Measurements from ENCODE around the gene PEMT.

Gene PEMT

DNA sequence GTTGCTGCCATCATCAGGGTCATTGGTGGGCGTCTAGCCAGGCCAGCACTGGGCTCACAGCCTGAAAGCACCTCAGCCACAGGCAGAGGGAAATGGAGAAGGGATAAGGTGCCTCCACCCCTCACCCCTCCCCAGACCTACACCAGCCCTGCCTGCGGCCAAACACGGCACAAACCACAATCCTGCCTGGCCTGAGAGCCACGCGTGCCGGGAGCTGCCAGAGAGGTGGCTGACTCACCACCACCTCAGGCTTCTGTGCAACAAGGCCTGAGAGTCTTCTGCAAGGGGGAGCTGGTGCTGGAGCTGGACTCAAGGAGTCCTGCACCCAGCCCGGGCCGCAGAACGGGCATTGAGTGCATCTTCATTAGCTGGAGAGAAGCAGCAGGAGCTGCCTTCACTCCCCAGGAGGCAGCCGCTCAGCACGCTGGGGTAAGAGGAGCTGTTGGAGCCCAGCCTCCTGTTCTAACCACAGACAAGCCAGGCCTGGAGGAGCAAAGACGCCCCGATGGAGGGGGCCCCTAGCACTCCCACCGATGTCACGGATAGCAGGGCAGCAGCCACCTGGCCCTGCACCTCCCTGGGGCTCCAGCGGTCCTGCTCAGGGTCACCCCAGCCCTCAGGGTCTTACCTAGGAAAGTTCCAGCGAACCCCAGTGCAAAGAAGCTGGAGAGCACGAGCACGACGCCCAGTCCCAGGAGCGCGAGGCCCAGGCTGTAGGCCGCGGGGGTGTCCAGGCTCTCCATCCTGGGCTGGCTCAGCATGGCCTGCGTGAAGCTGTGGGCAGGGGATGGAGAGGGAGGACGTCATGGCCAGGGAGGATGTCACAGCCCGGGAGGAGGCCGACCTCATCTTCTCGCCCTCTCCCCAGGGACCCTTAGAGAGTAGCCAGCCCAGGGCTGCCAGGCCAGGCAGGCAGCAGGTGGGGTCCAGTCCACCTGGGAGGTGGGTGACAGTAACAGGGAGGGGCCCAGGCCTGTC, 79.3 kb downstream of the PEMT start:
- no peak for DNase-seq

DNA sequence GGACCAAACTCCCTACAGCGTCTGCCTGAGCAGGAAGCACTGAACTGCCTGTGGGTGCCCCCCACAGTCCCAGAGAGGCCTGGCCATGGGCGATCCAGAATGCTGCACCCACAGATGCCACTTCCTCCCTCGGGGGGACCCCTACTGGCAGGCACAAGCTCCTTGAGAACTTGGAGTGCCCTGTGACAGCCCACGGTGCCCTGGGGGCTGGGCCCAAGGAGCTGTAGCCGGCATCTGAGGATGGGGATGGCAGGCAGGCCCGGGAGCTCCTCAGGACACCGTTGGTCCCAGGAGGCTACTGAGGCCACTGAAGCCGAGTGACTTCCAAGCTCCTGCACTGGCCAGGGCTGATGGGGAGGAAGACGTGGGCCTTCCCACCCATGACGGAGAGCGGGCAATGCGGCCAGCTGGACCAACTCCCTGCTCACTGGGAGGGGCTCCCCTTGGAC, 80.2 kb downstream of the PEMT start:
- DNase-seq: no peak

DNA sequence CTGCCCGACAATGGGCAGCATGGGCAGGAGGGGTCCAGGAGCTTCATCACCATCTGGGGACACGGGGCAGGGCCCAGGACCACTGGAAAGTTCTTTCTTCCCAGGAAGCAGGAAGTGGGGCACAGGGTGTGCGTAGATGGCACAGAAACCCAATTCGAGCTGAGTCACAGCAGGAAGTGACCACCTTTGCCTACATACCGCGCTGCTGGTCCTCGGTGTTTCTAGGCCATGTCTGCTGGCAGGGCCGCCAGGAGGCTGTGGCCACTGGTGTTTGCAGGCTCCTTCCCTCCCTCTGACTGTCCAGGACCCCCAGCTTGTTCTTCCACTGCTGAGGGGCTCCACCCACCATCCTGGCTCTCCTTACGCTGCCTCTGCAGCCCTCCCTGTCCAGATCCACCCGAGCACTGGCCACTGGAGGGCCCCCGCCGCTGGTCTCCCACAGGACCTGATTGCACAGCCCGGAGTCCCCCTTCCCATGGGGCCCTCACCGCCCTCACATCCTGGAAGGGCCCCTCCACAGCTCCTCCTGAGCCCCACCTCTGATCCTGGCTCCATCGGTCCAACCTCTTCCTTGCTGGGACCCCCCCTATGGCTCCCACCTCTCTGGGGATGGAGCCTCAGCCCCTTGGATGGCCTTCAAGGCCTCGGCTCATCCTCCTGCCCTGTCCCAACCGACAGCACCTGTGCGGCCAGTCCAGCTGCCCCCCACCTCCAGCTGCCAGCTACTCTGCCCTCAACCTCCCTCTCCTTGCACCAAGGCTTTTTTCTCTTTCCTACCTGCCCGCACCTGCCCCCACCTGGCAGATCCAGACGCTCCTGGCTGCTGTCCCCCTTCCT, 80.8 kb downstream of the PEMT start:
- DNase-seq: no peak

DNA sequence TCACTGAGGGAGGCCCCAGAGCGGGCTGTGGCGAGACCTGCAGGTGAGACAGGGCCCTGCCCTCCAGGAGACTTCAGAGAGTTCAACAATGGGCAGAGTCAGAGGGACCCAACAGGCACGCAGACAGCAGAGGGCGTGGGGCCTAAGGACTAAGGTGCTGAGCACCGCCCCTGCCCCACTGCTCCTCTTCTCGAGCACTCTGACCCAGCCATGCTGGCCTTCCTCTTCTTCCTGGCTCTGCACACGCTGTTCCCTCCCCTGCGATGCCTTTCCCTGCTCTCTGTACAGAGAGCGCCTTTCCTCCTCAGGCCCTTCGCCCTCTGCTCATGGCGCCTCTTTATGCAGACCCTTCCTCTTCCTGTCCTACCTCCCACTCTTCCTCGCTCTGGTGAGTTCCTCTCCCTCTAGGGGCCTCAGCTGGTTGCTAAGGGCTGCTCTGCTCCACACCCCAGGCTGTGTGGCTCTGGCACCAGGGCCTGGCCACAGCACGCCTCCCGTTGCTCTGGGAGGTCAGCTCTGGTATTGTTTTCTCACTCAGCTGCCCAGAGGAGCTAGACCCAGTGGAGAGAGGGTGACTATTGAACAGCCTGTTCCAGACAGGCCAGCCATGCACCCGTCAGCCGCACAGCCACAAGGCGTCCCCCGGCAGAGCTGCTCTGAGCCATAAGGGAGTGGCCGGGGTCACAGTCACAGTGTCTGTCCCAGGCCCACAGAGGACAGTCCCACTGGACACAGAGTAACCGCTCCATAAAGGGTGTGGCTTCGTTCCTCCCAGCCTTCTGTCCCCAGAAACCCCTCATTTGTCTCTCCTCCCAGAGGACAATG, 81.7 kb downstream of the PEMT start:
- no peak for DNase-seq

DNA sequence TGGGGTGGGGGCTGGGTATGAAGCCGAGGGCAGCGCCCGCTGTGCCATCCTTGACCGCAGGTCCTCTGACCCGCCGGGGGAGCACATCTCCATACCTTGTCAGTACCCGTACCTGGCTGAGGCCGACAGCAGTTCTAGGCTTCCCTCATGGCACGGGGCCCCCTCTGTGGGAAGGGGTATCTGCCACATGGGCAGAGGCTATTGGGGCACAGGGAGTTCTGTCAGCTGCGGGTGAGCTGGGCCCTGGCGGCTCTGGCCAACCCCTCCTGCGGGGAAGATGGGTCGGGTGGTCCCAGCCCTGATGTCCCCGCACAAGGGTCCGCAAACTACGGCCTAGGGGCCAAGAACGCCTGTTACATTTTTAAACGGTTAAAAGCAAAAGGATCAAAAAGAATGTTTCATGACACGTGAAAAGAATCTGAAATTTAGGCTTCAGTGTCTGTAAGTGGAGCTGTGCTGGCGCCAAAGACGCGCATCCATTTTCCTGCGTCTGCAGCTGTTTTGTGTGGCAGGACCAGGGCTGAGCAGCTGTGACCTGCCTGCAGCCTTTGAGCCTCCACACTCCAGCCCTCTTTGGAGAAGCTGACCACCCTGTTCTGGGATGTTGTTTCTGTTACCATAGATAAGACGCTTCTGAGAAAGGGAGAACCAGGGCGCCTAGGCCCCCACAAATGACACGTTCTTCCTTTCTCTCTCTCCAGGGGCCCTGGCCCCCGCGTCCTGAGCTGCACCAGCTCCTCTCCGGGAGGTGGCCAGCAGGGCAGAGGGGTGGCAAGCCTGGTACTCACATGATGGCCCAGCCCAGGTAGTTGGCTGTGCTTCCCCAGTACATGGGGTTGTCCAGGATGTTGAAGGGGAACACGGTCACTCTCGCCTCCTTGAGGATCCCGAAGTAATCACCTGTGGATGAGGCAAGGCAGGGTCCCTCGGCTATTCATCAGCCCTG, 82.6 kb downstream of the PEMT start:
- DNase-seq: no peak

DNA sequence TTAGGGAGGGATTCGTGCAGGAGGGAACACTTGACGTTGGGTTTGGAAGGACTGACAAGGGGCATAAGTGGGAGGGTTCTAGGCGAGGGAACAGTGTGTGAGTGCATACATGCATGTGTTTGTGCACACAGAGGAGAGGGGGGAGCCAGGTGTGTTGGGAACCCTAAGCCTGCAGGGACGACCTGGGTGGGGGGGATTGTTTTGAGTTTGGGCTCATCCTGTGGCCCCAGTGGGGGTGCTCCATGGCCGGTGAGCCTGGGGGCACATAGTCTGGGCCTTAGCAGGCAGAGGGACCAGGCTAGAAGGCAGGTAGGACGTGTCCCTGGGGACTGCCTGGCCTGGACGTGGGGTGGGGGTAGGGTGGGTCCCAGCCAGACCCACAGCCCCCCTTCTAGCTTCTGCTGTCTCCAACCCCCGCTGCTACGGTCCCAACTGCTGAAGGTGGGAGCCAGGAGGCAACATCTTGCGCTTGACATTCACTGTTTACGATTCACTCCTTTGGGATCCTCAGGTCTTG, 83.4 kb downstream of the PEMT start:
- DNase-seq: no peak

DNA sequence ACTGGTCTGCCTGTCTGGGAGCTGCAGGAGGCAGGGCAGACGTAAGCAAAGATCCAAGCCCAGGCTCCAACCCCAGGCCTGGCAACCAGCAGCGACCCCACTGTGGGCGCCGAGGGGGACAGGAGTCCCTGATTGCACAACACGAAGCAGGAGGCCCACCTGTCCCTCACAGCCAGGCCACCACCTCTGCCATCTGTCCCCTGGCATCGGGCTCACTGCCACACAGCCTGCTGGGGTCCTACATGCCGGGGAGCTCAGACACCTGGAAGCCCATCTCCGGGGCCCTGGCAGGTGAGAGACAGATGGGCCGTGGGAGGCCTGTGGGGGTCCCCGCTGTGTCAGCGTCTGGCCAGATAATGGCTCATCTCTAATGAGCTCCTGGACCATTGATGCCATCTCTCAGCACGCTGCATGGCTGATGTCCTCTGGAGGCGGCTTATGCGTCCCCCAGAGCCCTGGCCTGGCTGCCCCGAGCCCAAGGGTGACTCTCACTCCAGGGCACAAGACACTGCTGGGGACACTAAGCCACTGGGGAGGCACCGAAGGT, 84.0 kb downstream of the PEMT start:
- no peak for DNase-seq

DNA sequence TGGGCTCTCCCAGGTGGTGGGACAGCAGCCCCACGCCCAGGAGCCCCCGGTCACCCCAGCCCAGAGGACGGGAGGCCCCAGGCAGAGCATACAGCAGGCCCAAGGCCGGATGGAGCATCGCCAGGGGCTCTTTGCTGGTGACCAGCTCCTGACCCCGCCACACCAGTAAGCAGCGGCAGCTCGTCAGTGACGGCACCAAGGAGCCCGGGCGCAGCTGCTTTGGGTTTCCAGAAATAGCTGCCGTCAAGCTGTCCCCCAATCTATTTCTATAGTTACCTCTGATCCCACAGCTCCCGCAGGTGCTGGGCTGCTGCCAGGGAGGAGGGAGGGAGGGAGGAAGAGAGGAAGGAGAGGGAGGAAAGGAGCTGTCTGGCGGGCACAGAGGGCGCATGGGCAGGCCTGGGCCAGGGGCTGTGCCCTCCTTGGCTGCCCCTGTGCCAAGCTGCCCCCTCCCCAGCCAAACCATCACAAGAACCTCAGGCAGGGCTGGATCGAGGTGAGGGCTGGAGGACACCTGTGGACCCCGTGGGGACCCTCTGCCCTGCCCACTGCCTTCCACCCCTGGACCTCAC, 84.5 kb downstream of the PEMT start:
- DNase-seq: no peak

DNA sequence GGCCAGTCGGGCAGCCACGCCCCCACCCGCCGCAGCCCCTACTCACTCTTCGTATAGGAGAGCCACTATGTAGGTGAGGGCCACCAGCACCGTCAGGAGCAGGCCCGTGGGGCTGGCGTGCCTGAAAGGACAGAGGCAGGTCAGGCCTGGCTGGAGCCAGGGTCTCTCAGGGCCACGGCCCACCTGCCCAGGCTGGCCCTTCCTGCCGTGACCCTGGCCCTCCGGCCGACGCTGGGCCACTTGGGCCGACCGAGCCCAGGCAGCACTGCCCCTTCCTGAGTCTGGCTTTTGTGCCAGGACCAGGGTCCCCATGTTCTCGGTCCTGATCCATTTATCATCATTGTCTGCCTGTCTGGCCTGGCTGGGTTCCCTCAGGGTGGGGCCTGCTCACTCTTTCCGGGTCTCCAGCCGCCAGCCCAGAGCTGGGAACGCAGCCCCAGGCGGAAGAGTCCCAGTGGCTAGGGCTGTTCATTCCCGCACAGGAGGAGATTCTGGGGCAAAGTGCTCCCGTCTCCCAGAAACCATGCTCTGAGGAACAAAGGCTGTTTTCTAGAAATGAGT, 85.2 kb downstream of the PEMT start:
- no peak for DNase-seq

DNA sequence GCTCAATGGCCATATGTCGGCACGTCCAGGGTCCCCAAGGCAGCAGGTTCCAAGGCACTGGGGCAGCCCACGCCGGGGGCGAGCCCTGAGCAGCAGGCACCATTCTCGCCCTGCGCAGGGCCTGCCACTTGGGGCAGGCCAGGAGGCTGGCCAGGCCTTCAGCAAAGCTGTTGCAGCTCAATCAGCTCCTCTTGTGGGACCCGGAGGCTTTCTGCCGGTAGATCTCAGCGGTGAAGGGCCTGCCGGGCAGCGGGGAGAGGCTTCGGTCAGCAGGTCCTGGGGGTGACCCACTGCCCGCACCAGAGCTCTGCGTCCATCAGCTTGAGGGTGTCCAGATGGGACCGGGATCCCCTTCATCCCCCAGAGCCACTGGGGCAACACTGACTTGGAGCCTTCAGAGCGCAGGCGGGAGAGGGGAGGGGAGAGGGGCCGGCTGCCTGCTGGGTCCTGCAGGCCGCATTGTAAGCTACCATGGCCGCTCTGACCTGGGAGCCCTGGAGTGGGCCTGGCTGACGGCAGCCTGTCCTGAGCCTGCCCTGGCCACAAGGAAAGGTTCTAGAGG, 85.8 kb downstream of the PEMT start:
- DNase-seq: no peak

DNA sequence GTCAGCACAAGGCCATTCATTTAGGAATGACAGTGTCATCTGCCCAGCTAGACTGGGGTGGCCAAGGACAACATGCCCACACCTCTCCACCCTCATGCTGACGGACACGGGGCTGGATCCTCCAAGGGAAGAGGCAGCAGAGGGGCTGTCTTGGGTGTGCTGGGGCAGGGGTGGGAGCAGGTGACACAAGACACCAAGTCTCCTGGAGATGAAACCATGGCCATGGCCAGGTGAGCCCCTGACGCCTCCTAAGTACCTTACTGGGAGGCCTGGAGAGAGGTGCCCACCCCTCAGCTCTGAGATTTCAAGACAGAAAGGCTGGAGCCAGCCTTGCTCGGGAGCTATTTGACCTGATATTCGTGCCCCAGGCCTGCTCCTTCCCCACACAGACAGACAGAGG, 86.4 kb downstream of the PEMT start:
- no peak for DNase-seq

DNA sequence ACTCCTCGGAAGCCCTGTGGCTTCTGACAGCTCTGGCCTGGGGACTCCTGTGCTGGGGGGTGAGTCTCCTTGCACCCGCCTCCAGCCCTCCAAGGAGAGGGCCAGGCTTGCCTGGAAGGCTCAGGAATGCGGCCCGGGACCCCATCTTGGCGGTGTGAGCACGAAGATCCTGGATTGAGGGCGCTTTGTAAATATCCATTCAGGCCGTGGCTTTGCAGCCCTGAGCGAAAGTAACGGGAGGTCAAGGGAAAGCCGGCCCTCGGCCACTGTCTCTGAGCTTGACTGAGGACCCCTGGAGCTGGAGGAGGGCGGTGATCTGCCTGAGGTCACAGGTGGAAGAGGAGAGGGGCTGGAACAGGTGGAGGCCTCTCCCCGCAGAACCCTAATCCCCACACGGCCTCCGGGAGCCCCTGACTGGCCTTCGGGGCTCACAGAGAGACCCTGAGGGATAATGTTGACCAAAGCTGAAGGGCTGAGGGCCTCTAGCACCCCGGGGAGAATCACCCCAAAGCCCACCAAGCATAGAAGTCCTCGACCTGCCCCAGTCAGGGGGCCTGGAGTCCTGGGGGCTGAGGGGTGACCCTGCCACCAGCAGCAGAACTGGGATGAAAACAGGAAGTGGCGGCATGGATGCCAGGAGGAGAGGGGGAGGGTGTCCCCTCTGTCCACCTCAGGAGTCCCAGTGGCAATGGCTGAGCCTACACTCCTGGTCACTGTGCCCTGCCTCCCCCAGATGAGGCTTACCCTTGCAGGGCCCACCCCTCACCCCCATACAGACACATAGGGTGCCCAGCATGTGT, 87.0 kb downstream of the PEMT start:
- DNase-seq: no peak

DNA sequence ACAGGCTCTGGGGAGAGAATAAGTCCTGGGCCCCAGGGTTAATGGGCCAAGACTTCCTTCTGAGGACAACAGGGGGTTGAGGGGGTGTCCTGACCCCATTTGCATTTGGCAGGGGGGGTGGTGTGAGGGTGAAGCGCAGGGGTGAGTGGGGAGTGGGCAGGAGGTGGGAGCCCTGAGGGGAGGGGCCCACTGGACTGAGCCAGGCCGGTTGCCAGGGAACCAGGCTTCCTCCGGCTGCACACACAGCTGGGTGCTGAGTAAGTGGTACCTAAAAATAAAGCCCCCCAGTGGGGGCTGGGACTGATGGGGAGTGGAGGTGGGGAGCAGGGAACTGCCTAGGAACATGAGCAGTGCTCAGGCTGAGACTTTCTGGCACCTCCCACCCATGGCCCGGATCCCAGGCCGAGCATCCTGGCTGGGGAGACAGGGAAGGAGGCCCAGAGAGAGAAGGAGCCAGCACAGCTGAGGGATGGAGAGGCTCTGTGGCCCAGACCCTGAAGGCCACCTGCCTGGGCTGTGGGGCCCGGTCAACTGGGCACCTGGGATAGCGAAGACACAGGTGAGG, 87.9 kb downstream of the PEMT start:
- no peak for DNase-seq

DNA sequence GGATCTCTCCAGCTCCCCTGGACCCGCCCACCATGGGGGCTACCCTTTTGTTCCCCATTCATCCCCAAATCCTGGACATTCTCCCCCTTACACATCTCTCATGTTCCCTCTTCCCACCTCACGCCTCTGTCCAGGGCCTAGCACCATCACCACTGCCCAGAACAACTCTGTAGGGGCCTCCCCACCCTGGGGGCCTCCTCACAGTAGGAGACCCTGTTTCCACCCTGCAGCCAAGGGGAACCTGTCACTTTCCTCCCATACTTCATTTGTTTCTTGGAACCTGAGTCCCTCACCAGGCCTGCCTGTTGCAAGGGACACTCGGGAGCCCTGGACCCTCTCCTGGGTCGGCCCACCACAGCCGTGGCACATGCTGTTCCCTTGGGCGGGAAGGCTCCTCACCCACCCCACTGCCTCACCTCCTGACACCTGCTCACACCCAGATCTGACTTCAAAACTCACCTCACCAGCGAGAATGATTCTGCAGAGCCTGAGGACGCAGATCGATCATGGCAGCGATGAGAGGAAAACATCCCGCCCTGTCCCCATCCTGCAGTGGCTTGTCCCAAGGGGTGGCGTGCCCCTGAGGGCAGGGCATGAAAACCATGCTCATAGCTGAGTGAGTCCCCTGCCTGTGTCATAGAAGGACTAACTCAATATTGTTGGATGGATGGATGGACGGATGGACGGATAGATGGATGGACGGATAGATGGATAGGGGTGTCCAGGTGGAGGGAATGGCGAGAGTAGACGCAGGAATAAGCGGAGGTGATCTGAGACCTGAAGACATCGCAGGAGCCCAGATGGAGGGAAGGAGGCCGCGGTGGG, 88.6 kb downstream of the PEMT start:
- no peak for DNase-seq

DNA sequence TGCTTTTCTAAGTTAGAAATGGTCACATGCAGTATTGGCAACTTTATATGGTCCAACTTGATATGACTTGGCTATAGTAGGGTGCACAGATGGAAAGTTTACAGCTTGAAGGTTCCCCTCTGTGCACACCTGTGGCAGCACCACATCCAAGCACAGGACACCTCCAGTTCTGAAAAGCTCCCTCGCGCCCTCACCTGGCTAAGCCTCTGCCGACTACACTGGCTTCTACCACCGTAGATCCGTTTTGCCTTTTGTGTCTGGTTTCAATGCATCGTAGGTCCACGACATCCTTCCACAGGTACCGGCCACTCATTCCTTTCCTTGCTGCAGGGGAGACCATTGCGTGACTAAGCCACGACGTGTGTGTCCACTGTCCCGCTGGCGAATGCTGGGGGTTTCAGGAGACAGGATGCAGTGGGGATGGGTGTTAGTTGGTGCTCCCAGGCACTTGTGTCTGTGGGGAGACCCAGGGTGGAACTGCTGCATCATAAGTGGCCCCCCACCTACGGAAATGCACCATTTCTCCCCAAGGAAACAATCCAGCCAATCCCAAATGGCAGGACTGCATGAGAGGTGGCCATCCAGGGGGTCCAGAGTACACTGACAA, 90.4 kb downstream of the PEMT start:
- DNase-seq: no peak

DNA sequence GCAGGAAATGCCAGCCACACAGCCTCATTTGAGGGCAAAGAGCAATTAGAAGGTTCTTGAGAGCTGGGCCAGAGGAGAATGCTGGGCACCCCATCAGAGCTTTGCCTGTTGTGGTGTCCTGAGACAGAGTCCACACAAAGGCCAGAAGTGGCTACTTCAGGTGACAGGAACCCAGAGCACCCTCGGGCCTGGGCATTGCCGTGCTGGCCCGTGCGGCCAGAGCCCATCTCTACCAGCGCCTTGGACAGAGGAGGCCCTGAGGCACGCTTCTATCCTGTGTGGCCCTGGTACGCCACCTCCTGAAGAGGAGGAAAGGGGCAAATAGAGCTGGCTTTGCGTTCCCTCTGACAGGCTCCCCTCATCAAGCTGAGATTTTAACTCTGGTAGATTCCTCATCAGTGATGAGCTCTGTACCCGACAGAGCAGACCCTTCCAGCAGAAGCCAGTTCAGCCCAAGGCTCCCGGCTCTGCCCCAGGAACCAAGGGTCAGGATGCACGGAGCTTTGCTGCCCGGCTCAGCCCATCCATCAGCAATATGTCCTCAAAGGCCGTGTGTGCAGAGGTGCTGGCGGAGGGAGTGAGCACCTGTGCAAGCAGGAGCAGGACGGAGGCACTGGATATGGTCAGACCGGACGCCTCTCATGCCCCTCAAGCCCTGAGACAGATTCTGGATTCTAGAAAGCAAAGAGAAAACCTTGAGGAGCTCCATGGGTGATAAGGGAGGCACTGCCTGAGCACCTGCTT, 91.9 kb downstream of the PEMT start:
- DNase-seq: no peak
